K562 (cell line): ENCODE results near the gene DAB1.

Experiments used
- AFF4 ChIP-seq: sonication (generic); formaldehyde crosslinking; IDR thresholded peaks from 2 replicates; pipeline ENCODE4 v1.8.0; 2023; ENCODE audit warnings: mild to moderate bottlenecking, missing genetic modification reagents
- CTCF ChIP-seq, 3 experiments: IDR thresholded peaks in 2 of 3; conservative IDR thresholded peaks in 1 of 3; 2 replicates each; pipeline ENCODE4 v1.5.1; 2011 to 2012; ENCODE audit warnings: low read length in 3 of 3, mild to moderate bottlenecking in 3 of 3, control low read depth in 2 of 3, improper control_type of control experiment in 1 of 3, inconsistent platforms in 1 of 3, low read depth in 1 of 3, mixed read lengths in 1 of 3, moderate library complexity in 1 of 3; ENCODE audit not compliant: insufficient read depth in 2 of 3
- EZH2 ChIP-seq: IDR thresholded peaks from 2 replicates; pipeline ENCODE4 v1.6.1; 2012; ENCODE audit warnings: low read depth, mild to moderate bottlenecking, inconsistent platforms, low read length, borderline replicate concordance
- NFE2L1 ChIP-seq: fragments of 450-650 bp; IDR thresholded peaks from 2 replicates; pipeline ENCODE4 v1.6.1; 2016; ENCODE audit warnings: missing genetic modification characterization, low read depth, mild to moderate bottlenecking, missing compliant biosample characterization, moderate library complexity, borderline replicate concordance
- PML ChIP-seq: IDR thresholded peaks from 2 replicates; pipeline ENCODE4 v1.6.1; 2012; ENCODE audit warnings: low read length, inconsistent platforms
- POLR3G ChIP-seq: IDR thresholded peaks from 2 replicates; pipeline ENCODE4 v1.6.1; 2011; ENCODE audit not compliant: insufficient read length, insufficient replicate concordance; ENCODE audit errors: extremely low read depth
- POU5F1 ChIP-seq: fragments of 150-350 bp; IDR thresholded peaks from 2 replicates; pipeline ENCODE4 v1.6.1; 2014; ENCODE audit warnings: borderline replicate concordance, low read length, low read depth, mild to moderate bottlenecking; ENCODE audit not compliant: partially characterized antibody
- SPI1 ChIP-seq: IDR thresholded peaks from 2 replicates; pipeline ENCODE4 v1.6.1; 2011; ENCODE audit warnings: low read depth, low read length, control low read depth, borderline replicate concordance
- ZFP36 ChIP-seq: fragments of 150-350 bp; IDR thresholded peaks from 2 replicates; pipeline ENCODE4 v1.6.1; 2018; ENCODE audit warnings: low read length, low read depth; ENCODE audit not compliant: partially characterized antibody
- ZNF639 ChIP-seq, 2 experiments: fragments of 200-800 bp in 1 of 2; sonication (Bioruptor generic) in 1 of 2; sonication (generic) in 1 of 2; formaldehyde crosslinking in 1 of 2; IDR thresholded peaks in 1 of 2; conservative IDR thresholded peaks in 1 of 2; 2 replicates each; pipeline versions ENCODE4 v1.5.0 to v1.6.1; 2016 to 2020; ENCODE audit warnings: missing compliant biosample characterization in 1 of 2, missing genetic modification characterization in 1 of 2, missing genetic modification reagents in 1 of 2

- no peak for TF ChIP-seq POU5F1
- no peak for TF ChIP-seq AFF4 (CRISPR knock-in tag)
- no peak for TF ChIP-seq ZFP36
- no peak for TF ChIP-seq PML
- TF ChIP-seq CTCF (IDR thresholded peaks at IDR 0.05 in 2 of 3, conservative IDR thresholded peaks at IDR 0.05 in 1 of 3; ENCODE audit: insufficient read depth in 2 of 3, low read depth in 1 of 3, low read length in 3 of 3), result no peak
- TF ChIP-seq SPI1, result no peak
- TF ChIP-seq EZH2, result no peak
- no peak for TF ChIP-seq POLR3G
- no peak for TF ChIP-seq NFE2L1 (tag)
- TF ChIP-seq ZNF639 (CRISPR knock-in tag; conservative IDR thresholded peaks at IDR 0.05 in 1 of 2, IDR thresholded peaks at IDR 0.05 in 1 of 2), result no peak
These were observed 375.0 kb downstream of the DAB1 start for GRCh38 chr1:57048856-57049255.
